C1 segment of cervical spinal cord (tissue), 14 donors: ENCODE results near the gene INSL3.
"Not testable (repeated sequence)": the region's sequence is repeated elsewhere in the genome, so short reads cannot be mapped to it uniquely, and the experiment has no call there.

Source experiments
- DNase-seq, 14 donors: peaks; one replicate each; lab custom pipeline; 2025; lab: John Stamatoyannopoulos, UW

INSL3 gene

DNA sequence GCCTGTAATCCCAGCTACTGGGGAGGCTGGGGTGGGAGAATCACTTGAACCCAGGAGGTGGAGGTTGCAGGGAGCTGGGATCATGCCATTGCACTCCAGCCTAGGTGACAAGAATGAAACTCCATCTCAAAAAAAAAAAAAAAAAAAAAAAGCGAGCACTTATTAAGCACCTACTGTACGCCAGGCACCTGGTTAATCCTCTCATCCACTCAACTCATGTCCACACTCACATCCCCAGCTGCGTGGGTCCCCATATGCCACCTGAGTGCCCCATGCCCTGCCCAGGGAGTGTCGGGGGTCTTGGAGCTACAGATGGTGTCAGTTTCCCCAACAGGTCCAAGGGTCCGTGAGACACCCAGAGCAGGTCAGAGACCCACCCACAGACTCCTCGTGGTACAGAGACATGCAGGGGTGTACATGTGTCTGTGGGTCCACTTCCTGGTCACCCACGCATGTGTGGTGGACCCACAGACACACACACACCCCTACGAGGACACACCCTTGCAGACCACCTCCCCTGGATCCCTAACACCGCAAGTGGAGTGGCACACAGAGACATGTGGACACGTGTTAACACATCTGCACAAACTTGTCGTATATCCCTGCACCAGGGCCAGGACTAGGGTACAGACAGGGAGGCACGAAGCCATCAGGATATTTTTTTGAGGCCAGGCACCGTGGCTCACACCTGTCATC is 3.5 kb downstream of the INSL3 start:
- DNase-seq: no peak

DNA sequence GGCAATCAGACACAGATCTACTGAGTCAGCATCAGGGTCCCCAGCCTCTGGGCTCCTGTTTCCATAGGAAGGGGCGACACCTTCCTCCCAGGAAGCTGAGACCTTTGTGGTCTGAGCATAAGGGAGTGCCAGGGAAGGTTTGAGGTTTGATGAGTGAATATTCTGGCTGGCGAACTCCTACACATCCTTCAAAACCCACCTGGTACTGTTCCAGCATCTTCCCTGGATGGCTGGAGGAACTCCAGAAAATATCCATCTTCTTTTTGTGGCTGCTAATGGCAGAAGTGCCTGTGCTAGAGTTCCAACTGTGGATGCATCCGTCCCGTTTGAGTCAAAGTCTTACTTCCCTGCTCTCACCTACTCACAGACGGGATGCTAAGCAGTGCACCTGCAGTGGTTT is 9.2 kb downstream of the INSL3 start:
- DNase-seq: no peak

DNA sequence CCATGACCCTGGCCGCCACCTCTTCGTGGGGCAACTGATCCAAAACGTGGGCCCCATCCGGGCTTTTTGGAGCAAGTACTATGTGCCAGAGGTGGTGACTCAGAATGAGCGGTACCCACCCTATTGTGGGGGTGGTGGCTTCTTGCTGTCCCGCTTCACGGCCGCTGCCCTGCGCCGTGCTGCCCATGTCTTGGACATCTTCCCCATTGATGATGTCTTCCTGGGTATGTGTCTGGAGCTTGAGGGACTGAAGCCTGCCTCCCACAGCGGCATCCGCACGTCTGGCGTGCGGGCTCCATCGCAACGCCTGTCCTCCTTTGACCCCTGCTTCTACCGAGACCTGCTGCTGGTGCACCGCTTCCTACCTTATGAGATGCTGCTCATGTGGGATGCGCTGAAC is 9.6 kb downstream of the INSL3 start:
- no peak for DNase-seq

DNA sequence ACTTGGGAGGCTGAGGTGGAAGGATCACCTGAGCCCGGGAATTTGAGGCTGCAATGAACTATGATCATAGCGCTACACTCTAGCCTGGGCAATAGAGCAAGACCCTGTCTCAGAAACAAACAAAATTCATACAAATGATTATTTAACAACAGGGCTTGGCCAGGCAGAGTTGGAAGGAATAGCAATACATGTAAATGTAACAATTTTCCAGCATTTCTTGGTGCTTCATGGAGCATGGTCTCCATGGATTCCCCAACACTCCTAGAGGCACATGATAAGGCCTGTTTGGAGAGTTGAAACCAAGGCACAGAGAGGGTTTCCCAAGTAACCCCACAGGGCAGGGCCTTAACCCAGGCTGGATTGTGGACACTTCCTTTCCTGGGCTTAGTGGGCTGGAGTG is 10.2 kb downstream of the INSL3 start:
- DNase-seq: no peak

DNA sequence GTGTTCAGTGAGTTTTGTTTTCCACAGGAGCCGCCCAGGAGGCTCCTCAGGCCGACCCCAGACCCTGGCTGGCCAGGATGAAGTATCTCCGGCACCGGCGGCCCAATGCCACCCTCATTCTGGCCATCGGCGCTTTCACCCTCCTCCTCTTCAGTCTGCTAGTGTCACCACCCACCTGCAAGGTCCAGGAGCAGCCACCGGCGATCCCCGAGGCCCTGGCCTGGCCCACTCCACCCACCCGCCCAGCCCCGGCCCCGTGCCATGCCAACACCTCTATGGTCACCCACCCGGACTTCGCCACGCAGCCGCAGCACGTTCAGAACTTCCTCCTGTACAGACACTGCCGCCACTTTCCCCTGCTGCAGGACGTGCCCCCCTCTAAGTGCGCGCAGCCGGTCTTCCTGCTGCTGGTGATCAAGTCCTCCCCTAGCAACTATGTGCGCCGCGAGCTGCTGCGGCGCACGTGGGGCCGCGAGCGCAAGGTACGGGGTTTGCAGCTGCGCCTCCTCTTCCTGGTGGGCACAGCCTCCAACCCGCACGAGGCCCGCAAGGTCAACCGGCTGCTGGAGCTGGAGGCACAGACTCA is 13.5 kb downstream of the INSL3 start:
- DNase-seq: no peak

DNA sequence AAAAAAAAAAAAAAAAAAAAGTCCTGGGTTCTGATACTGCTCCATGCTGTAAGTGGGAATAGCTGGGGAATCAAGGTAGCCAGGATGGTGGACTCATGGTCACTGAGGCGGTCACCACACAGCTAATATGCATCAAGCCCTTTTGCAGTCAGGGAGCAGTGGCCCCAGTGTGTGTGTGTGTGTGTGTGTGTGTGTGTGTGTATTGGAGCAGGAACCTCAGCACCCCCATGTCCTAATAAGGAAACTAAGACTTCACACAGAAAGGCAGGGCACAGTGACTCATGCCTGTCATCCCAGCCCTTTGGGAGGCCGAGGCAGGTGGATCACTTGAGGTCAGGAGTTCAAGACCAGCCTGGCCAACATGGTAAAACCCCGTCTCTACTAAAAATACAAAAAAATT is 14.4 kb downstream of the INSL3 start:
- no peak for DNase-seq

DNA sequence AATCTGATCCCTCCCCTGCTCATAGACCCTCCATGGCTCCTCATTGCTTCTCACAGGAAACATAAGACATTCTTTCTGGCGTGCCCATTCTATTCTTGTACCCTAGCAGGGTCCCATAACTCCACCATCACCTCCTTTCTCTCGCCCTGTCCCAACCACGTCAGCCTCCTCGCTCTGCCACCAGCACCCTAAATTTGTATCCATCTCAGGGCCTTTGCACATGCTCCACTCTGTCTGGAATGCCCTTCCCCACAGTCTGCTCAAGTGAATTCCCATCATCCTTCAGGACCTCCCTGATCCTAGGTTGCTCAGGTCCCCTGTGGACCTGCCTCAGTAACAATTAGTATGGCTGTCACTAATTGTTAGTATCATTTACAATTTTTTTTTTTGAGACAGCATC is 15.9 kb downstream of the INSL3 start:
- DNase-seq: no peak

DNA sequence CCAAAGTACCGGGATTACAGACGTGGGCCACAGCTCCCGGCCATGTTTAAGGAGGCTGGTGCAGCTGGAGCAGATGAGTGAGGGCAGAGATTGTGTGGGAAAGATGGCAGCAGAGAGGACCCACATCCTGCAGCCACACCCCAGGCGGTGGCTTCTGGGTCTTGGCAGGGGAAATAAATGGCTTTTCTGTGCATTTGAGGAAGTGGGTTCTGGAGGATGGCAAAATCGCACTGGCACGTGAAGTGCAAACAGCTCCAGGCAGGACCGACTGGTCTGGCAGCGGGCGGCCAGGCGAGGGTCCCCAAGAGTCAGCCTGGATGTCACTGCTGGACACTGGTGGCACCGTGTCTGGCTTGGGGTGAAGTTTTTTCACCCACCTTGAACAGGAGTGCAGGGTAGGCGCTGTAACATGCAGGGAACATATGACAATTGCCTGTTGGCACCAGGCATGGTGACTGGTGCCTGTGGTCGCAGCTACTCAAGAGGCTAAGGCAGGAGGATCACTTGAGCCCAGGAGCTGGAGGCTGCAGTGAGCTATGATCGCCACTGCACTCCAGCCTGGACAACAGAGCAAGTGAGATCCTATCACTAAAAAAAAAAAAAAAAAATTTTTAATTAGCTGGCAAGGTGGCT is 17.9 kb downstream of the INSL3 start:
- DNase-seq: peak in 2 of 14 donors; percentile 4 to 6

DNA sequence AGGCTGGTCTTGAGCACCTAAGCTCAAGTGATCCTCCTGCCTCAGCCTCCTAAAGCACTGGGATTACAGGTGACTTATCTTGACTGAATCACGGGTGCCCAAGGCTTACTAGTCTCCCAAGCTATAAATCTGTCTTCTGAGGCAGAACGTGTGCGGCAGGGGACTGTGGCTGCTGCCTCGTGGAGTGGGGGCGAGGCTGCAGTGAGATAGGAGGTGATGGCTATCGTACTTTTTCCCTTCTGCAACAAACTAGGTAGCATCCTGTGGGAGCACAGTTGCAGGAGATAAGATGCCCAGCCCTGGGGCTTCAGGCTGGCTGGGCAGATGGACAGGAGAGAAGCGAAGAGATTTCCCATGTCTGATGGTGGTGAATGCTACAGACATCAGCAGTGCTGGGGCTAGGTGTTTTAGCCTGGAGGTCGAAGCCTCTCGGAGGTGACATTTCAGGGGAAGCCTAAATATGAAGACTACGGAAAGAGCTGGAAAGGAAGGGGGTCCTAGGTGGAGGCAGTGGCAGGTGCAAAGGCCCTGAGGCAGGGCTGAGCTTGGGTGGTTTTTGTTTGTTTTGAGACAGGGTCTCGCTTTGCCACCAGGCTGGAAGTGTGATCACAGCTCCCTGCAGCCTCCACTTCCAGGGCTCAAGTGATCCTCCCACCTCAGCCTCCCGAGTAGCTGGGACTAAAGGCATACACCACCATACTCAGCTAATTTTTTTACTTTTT is 19.0 kb downstream of the INSL3 start:
- no peak for DNase-seq

DNA sequence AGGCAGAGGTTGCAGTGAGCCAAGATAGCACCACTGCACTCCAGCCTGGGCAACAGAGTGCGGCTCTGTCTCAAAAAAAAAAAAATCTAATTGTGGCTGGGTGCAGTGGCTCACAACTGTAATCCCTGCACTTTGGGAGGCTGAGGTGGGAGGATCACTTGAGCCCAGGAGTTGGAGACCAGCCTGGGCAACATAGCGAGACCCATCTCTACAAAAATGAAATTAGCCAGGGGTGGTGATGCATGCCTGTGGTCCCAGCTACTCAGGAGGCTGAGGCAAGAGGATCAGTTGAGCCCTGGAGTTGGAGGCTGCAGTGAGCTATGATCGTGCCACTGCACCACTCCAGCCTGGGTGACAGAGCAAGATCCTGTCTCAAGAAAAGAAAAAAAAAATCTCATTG is 22.7 kb downstream of the INSL3 start:
- not testable (repeated sequence) for DNase-seq

DNA sequence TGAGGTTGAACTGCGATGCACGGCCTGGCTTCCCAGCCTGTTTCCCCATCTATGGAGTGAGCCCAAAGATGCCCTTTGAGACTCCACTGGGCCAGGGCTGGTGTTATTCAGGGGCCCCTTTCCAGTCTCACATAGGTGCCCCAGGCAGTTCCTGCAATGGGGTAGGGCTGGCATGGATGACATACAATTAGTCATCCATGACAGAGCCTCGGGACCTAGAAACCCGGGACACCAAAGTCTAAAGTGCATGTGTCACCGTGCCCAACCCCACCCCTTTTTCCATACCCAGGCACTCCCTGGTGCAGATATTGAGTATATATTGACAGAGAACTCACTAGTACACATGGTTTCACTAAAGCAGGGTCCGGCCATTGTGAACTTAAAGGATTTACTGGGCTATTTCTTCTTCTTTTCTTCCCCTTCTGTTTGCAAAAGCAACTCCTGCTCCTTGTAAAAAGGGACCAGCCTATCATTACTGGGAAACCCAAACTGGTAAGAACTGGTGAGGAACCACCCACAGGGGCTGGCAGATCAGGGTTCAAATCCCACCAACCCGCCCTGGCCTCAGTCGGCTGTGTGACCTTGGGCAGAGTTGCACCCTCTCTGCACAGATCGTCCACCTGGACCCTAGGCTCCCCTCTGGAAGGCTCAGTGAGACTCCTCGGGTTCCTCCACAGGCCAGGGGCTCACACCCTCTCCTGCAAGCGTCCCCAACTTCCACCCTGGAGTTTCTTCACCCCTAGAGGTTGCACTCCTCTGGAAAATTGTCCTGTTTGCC is 23.7 kb downstream of the INSL3 start:
- DNase-seq: no peak

DNA sequence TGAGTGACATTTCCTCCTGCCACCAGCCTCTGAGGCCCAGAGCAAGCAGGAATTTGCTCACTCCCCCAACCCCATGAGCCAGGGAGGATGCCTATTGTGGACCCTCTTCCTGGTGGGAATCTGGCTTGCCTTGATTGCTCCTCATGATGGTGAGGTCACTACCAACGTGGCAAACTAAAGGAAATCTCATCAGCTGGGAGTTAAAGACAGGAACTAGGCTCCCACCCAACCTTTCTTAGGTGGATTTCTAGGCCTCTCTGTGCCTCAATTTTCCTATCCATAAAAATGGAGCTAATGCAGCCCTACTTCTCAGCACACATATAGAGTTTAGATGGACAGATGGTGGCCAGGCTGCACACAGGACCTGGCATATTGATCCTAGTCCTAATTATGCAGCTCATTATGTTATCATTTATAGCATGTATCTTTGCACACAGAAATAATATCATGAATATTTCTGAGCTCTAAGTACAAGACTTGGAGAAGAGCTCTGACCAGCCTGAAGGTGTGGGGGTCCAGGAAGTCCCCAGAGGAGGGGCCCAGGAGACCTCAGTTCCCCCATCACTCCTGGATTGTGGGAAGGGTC is 24.4 kb downstream of the INSL3 start:
- no peak for DNase-seq

DNA sequence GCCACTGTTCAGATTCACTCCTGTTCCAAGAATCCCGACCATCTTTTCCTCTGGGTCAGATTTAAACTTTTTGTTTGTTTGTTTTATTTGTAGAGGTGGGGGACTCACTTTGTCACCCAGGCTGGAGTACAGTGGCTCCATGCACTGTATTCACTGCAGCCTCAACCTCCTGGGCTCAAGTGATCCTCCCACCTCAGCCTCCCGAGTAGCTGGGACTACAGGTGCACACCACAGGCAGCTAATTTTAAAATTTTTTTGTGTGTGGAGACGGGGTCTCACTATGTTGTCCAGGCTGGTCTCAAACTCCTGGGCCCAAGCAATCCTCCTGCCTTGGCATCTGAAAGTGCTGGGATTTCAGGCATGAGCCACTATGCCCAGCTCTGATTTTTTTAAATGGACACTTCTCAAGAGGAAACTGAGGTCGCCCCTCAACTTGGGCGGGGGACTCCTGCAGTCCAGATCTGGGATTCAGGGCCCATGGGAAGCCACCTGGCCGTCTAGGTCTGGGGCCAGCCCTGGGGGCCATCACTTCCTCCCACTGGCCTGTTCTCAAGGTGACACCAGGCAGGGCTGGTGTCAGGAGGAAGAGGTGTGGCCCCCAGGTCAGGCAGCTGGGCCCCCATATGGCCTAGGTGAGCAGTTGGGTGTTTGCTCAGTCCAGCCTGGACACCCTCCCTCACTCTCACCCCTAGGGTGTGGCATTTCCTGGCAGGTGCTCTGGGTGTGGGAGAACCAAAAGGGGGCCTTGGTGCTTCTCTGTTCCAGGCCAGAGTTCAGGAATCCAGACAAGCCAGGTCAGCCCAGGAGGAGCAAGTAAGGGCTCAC is 25.1 kb downstream of the INSL3 start:
- DNase-seq: no peak

DNA sequence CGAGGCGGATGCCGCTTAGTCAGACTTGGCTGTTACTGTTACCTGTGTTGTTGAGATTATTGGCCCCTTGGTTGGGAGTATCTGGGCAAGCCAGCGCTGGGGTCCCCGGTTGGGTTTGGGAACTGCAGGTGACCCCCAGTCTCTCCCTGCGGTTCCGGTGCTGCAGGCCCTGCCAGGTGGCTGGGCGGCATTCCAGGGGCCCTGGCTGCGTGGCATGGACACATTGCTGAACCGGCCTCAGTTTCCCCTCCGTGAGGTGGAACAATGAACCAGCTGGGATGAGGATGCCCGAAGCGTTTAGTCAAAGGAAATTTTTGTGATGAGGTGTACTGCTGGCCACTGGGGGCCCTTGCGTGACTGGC is 25.8 kb downstream of the INSL3 start:
- no peak for DNase-seq

DNA sequence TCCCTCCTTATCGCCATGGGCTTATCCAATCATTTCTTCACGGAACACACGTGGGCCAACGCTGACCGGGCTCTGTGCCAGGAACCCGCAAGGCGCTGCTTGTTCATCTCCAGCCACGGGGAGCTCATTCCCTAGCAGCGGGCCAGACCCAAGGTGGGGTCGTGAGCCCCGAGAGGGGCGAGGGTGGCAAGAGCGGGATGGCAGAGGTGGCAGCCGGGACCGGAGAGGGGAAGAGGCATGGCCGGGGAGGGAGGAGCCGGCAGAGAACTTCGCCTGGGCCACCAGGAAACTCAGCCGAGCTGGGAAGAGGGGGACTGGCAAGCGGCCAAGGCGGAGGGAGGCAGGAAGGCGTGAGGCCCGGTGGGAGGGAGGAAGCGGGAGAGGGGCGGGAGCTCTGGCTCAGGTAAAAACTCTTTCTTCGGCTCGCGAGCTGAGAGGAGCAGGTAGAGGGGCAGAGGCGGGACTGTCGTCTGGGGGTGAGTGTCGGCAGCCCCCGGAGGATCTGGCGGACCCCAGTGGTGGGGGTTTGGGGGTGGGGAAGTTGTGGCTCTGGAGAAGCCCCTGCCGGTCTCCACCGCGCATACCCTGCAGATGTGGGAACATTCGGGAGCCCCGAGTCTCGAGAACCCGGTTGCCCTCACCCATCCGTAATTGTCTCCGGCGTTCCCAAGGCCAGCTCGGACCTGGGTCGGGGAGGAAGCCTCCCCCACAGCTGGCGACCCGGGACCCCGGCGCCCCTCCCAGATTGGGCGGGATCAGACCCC is 26.4 kb downstream of the INSL3 start, which contains the start of gene B3GNT3:
Gene B3GNT3 (plus strand): TSS at position 408 of the 764 bp plus-strand sequence. CDS start 12,670 bp downstream, outside the sequence.
- DNase-seq: no peak

DNA sequence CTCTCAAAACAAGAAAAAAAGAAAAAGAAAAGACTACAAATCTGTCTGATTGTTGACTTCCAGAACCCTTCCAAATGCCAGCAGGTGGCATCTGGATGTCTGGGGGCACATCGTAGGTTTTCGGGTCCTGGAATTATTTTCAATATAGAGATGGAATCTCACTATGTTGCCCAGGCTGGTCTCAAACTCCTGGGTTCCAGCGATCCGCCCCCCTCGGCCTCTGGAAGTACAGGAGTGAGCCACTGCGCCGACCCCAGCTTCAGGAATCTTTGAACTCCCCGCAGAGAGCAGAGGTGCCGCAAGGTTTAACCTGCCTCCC is 26.9 kb downstream of the INSL3 start:
- DNase-seq: no peak

DNA sequence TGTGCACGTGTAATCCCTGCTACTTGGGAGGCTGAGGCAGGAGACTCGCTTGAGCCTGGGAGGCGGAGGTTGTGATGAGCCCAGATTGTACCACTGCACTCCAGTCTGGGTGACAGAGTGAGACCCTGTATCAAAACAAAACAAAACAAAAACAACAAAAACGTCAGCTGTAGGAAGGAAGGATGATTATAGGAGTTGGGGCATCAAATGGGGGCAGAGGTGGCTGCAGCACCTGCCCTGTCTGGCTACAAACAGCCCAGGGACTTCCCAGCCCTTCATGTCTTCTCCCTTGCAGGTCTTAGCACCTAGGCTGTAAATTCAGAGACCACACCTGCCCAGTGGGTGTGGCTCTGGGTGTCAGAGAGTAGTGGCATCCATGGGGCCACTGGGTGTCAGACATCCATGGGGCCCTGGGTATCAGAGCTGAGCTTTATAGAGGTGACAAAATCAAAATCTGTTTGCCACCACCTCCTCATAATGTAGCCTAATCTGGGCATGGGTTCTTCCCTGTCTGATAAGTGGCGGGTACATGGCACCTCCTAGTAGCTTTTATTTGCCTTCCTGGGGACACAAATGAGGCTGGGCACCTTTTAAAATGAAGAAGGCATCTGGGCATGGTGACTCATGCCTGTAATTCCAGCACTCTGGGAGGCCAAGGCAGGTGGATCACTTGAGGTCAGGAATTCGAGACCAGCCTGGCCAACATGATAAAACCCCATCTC is 31.1 kb downstream of the INSL3 start:
- DNase-seq: no peak

DNA sequence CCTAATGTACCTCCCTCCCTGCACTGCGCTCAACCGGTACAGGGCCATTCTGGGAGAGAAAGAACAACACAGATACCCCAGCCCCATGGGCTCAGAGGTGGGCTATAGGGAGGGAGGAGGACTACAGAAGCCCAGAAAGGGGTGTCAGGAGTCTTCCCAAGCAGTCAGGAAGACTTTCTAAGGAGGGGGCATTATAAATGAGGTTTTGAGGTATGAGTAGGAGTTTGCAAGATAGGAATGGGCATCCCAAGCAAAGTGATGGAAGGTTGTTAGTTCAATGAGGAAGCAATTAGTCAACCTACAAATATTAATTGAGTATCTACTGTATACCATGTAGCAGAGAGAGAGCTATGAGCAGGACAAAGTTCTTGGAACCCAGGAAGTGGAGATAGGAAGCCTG is 32.7 kb downstream of the INSL3 start:
- no peak for DNase-seq

DNA sequence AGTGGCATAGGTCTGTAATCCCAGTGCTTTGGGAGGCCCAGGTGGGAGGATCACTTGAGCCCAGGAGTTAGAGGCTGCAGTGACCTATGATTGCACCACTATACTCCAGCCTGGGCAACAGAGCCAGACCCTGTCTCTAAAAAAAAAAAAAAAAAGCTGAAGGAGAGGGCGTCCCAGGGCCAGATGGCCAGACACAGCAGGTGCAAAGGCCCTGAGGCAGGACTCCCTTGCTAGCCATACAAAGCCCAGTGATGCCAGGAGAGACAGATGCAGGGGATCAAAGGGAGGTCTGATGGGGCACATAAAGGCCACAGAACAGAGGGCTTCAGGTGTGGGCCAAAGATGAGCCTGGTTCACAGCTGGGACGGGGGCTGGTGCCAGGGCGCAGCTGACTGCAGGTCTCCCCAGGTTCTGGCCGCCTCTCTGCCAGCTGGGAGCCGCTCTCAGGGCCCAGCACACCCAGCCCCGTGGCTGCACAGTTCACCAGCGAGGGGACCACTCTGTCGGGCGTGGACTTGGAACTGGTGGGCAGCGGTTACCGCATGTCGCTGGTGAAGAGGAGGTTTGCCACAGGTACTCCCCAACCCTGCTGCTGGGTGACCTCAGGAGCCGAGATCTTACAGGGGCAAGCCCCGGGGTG is 33.9 kb downstream of the INSL3 start:
- no peak for DNase-seq
